AG09309 (cell line): ENCODE results near the gene OR6K3.
"Not testable (repeated sequence)": the region's sequence is repeated elsewhere in the genome, so short reads cannot be mapped to it uniquely, and the experiment has no call there.

Experiments used
- DNase-seq: peaks from one replicate; pipeline ENCODE4 v3.0.0-alpha.2; 2010; ENCODE audit warnings: low read depth
- H3K4me3 ChIP-seq: 2 replicates; pipeline ENCODE4 v1.5.1; 2011; ENCODE audit warnings: mild to moderate bottlenecking, low read depth, low read length, moderate library complexity; ENCODE audit not compliant: control insufficient read depth
- CTCF ChIP-seq: IDR thresholded peaks from 2 replicates; pipeline ENCODE4 v1.5.1; 2011; ENCODE audit warnings: mild to moderate bottlenecking, low read depth, low read length, inconsistent platforms; ENCODE audit not compliant: insufficient read depth, control insufficient read depth; ENCODE audit errors: missing control alignments

Gene OR6K3

GRCh38 chr1:158689875-158690274 lies 30.6 kb downstream of the OR6K3 start:
- DNase-seq = no peak
- no peak overlapping the region for H3K4me3 ChIP-seq
- no peak for TF ChIP-seq CTCF

- no peak for TF ChIP-seq CTCF
- no peak for DNase-seq
- H3K4me3 ChIP-seq = no peak overlapping the region
Measured at GRCh38 chr1:158689110-158689509, 31.4 kb downstream of the OR6K3 start.

GRCh38 chr1:158688343-158688742 lies 32.2 kb downstream of the OR6K3 start:
- not testable (repeated sequence) for H3K4me3 ChIP-seq, DNase-seq

- no peak for TF ChIP-seq CTCF
- H3K4me3 ChIP-seq = no peak overlapping the region
- DNase-seq = no peak
Measured at GRCh38 chr1:158687037-158687436, 33.5 kb downstream of the OR6K3 start.

- DNase-seq = no peak
- no peak within 1 kb of the TSS for H3K4me3 ChIP-seq
- no peak for TF ChIP-seq CTCF
Measured at GRCh38 chr1:158686111-158687009, 34.2 kb downstream of the OR6K3 start, which contains the start of gene SPTA1. Gene SPTA1, minus strand, starts transcription at chr1:158686715. Its CDS starts 198 bp downstream, at chr1:158686517.

GRCh38 chr1:158685085-158685484 lies 35.4 kb downstream of the OR6K3 start:
- DNase-seq = no peak
- no peak for TF ChIP-seq CTCF
- no peak overlapping the region for H3K4me3 ChIP-seq

- H3K4me3 ChIP-seq = no peak overlapping the region
- TF ChIP-seq CTCF = no peak
- no peak for DNase-seq
Measured at GRCh38 chr1:158681606-158682005, 38.9 kb downstream of the OR6K3 start.
